Measurements from ENCODE around the gene RNU7-1. TPM values are rescaled to one million over a fixed set of nuclear protein-coding genes. Genes with fewer than 3 reads are reported as not detected.

Gene RNU7-1
- total and polyA plus RNA-seq, 5 experiments from 2014 or later, result not detected

GRCh38 chr12:6951551-6952120 lies 8.0 kb downstream of the RNU7-1 start:
- Mint-ChIP-seq H3K9me3 (no peaks in the 10 kb centered on the region), H3K27me3 (no peaks in the 10 kb centered on the region), H3K4me3 (peak overlapping the region; percentile 98 to 100 (median 98)), H3K4me1 (peaks cover 49 to 94% (median 80%) of the 10 kb centered on the region in 4 donors), H3K36me3 (peaks cover 9 to 43% (median 18%) of the 10 kb centered on the region in 3 donors), H3K27ac (peak overlapping the region; percentile 93 to 99 (median 98))
- DNase-seq (peak in 3 of 10 donors; percentile 42 to 64 (median 45)), ATAC-seq (peak; percentile 15 to 40)
- POLR2A ChIA-PET, result interaction anchor here (0.6 to 18.4 kb wide), 13 partner anchors 8 to 486 kb away, joined by 3 to 1315 read pairs (median 6); partner anchors contain the start of genes ATN1, C12orf57, PHB2 and RNU7-1

GRCh38 chr12:6952121-6952862 lies 8.7 kb downstream of the RNU7-1 start:
- DNase-seq, result peak in 1 of 10 donors; percentile 62
- POLR2A ChIA-PET, result interaction anchor here (0.9 to 18.4 kb wide), 11 partner anchors 8 to 61 kb away, joined by 3 to 1315 read pairs (median 8); partner anchors contain the start of genes ATN1, C12orf57, PHB2 and RNU7-1
- Mint-ChIP-seq H3K4me3 (peak overlapping the region; percentile 98 to 100 (median 98)), H3K27ac (peak overlapping the region; percentile 93 to 99 (median 98)), H3K36me3 (peaks cover 9 to 50% (median 21%) of the 10 kb centered on the region in 3 donors), H3K9me3 (no peaks in the 10 kb centered on the region), H3K4me1 (peaks cover 50 to 94% (median 80%) of the 10 kb centered on the region in 4 donors), H3K27me3 (no peaks in the 10 kb centered on the region)
- peak in 1 of 2 donors; percentile 4 for ATAC-seq

- DNase-seq (no peak), ATAC-seq (no peak)
- POLR2A ChIA-PET, result interaction anchor here (1.0 to 18.4 kb wide), 6 partner anchors 7 to 40 kb away, joined by 6 to 1315 read pairs (median 18); partner anchors contain the start of genes C12orf57 and RNU7-1
- Mint-ChIP-seq H3K27ac (peak overlapping the region; percentile 93 to 99 (median 98)), H3K36me3 (peaks cover 9 to 54% (median 23%) of the 10 kb centered on the region in 3 donors), H3K4me1 (peaks cover 47 to 93% (median 80%) of the 10 kb centered on the region in 4 donors), H3K4me3 (peak overlapping the region; percentile 98 to 100 (median 98)), H3K27me3 (no peaks in the 10 kb centered on the region), H3K9me3 (no peaks in the 10 kb centered on the region)
Observed at GRCh38 chr12:6952863-6953441, 9.3 kb downstream of the RNU7-1 start.

- DNase-seq, result peak; percentile 55 to 88 (median 79)
- peaks cover 50 to 93% (median 80%) of the 10 kb centered on the region in 4 donors for H3K4me1 Mint-ChIP-seq
- H3K4me3 Mint-ChIP-seq, result peak overlapping the region; percentile 98 to 100 (median 98)
- no peaks in the 10 kb centered on the region for H3K27me3 Mint-ChIP-seq
- POLR2A ChIA-PET, result interaction anchor here (1.0 to 18.4 kb wide), 10 partner anchors 7 to 341 kb away, joined by 4 to 1315 read pairs (median 16); partner anchors contain the start of genes C12orf57, PTPN6, RNU7-1 and SPSB2
- ATAC-seq, result peak; percentile 38 to 45
- H3K27ac Mint-ChIP-seq, result peak overlapping the region; percentile 93 to 99 (median 98)
- H3K36me3 Mint-ChIP-seq, result peaks cover 9 to 61% (median 30%) of the 10 kb centered on the region in 3 donors
- H3K9me3 Mint-ChIP-seq, result no peaks in the 10 kb centered on the region
Observed at GRCh38 chr12:6953442-6954315, 10.1 kb downstream of the RNU7-1 start.

GRCh38 chr12:6954316-6955107 lies 10.9 kb downstream of the RNU7-1 start:
- ATAC-seq, result no peak

GRCh38 chr12:6955108-6956020 lies 11.7 kb downstream of the RNU7-1 start:
- Mint-ChIP-seq H3K4me3 (peak overlapping the region; percentile 98 to 100 (median 98)), H3K4me1 (peaks cover 47 to 93% (median 80%) of the 10 kb centered on the region in 4 donors), H3K27ac (peak overlapping the region; percentile 93 to 100 (median 98)), H3K27me3 (no peaks in the 10 kb centered on the region), H3K9me3 (no peaks in the 10 kb centered on the region), H3K36me3 (peaks cover 9 to 71% (median 37%) of the 10 kb centered on the region in 3 donors)
- DNase-seq (peak in 1 of 10 donors; percentile 61), ATAC-seq (no peak)
- POLR2A ChIA-PET, result interaction anchor here (1.1 to 13.5 kb wide), 6 partner anchors 8 to 82 kb away, joined by 3 to 1315 read pairs (median 6); partner anchors contain the start of genes C12orf57, ENO2, PTPN6 and RNU7-1

More at GRCh38 chr12:6954316-6955107, 10.9 kb downstream of the RNU7-1 start:
- POLR2A ChIA-PET, result interaction anchor here (1.0 to 13.5 kb wide), 7 partner anchors 9 to 342 kb away, joined by 3 to 1315 read pairs (median 5); partner anchors contain the start of genes C12orf57, PTPN6, RNU7-1 and SPSB2
- H3K9me3 Mint-ChIP-seq, result no peaks in the 10 kb centered on the region
- peak overlapping the region; percentile 93 to 99 (median 98) for H3K27ac Mint-ChIP-seq
- DNase-seq, result peak in 1 of 10 donors; percentile 63
- H3K36me3 Mint-ChIP-seq, result peaks cover 9 to 69% (median 37%) of the 10 kb centered on the region in 3 donors
- peak overlapping the region; percentile 98 to 100 (median 98) for H3K4me3 Mint-ChIP-seq
- no peaks in the 10 kb centered on the region for H3K27me3 Mint-ChIP-seq
- peaks cover 51 to 93% (median 80%) of the 10 kb centered on the region in 4 donors for H3K4me1 Mint-ChIP-seq

GRCh38 chr12:6956021-6956727 lies 12.6 kb downstream of the RNU7-1 start:
- H3K27me3 Mint-ChIP-seq, result no peaks in the 10 kb centered on the region
- peaks cover 9 to 76% (median 38%) of the 10 kb centered on the region in 3 donors for H3K36me3 Mint-ChIP-seq
- peak overlapping the region; percentile 93 to 100 (median 98) for H3K27ac Mint-ChIP-seq
- DNase-seq (peak in 3 of 10 donors; percentile 37 to 63 (median 43)), ATAC-seq (no peak)
- H3K9me3 Mint-ChIP-seq, result no peaks in the 10 kb centered on the region
- peak overlapping the region; percentile 50 to 100 (median 92) for H3K4me3 Mint-ChIP-seq
- POLR2A ChIA-PET, result interaction anchor here (0.6 to 13.5 kb wide), 6 partner anchors 8 to 529 kb away, joined by 3 to 1315 read pairs (median 6); partner anchors contain the start of genes C12orf57, ENO2, PTPN6 and RNU7-1
- peaks cover 50 to 94% (median 81%) of the 10 kb centered on the region in 4 donors for H3K4me1 Mint-ChIP-seq

- no peaks in the 10 kb centered on the region for H3K9me3 Mint-ChIP-seq
- POLR2A ChIA-PET, result interaction anchor here (1.5 to 13.5 kb wide), 5 partner anchors 7 to 344 kb away, joined by 3 to 1315 read pairs (median 43); partner anchors contain the start of genes ATN1, C12orf57, PTPN6 and RNU7-1
- peaks cover 57 to 98% (median 91%) of the 10 kb centered on the region in 4 donors for H3K4me1 Mint-ChIP-seq
- no peaks in the 10 kb centered on the region for H3K27me3 Mint-ChIP-seq
- H3K4me3 Mint-ChIP-seq, result peak overlapping the region; percentile 48 to 100 (median 96)
- H3K36me3 Mint-ChIP-seq, result peaks cover 9 to 73% (median 36%) of the 10 kb centered on the region in 3 donors
- peak overlapping the region; percentile 97 to 100 (median 98) for H3K27ac Mint-ChIP-seq
- ATAC-seq (no peak), DNase-seq (peak in 2 of 10 donors; percentile 48 to 60)
Observed at GRCh38 chr12:6957151-6957701, 13.6 kb downstream of the RNU7-1 start.

Data from naive thymus-derived CD8-positive, alpha-beta T cell (primary cell).